Fibroblast of lung (primary cell): ENCODE data around the gene STXBP2. TPM values are rescaled to one million over a fixed set of nuclear protein-coding genes. Genes with fewer than 3 reads are reported as not detected.

ENCODE experiments used
- DNase-seq, 2 donors: peaks; one replicate each; pipeline versions ENCODE4 v3.0.0 to v3.0.0-alpha.2; 2010; ENCODE audit warnings: low read depth in 2 of 2
- H2AFZ ChIP-seq: 2 replicates; pipeline ENCODE4 v1.5.1; 2012; ENCODE audit warnings: low read length, control low read depth, inconsistent platforms
- H3K27ac ChIP-seq: 2 replicates; pipeline ENCODE4 v1.5.1; 2011; ENCODE audit warnings: low read length, control low read depth; ENCODE audit not compliant: insufficient read depth
- H3K27me3 ChIP-seq: 2 replicates; pipeline ENCODE4 v1.5.1; 2011; ENCODE audit warnings: mild to moderate bottlenecking, low read length; ENCODE audit not compliant: control insufficient read depth, insufficient read depth
- H3K36me3 ChIP-seq: 2 replicates; pipeline ENCODE4 v1.5.1; 2011; ENCODE audit warnings: low read length; ENCODE audit not compliant: control insufficient read depth, insufficient read depth
- H3K4me1 ChIP-seq: 2 replicates; pipeline ENCODE4 v1.5.1; 2011; ENCODE audit warnings: low read length; ENCODE audit not compliant: control insufficient read depth, insufficient read depth; ENCODE audit errors: extremely low read depth
- H3K4me2 ChIP-seq: 2 replicates; pipeline ENCODE4 v1.5.1; 2011; ENCODE audit warnings: low read length, control low read depth; ENCODE audit not compliant: insufficient read depth; ENCODE audit errors: extremely low read depth
- H3K4me3 ChIP-seq, 4 experiments: fragments of 200-600 bp in 1 of 4; sonication (generic) in 1 of 4; replicated peaks in 1 of 4; 2 replicates each; pipeline ENCODE4 v1.5.1; 2011 to 2016; ENCODE audit warnings: low read length in 4 of 4, low read depth in 3 of 4, mild to moderate bottlenecking in 3 of 4, control low read depth in 2 of 4, inconsistent platforms in 1 of 4, mixed read lengths in 1 of 4; ENCODE audit not compliant: insufficient read depth in 1 of 4; ENCODE audit errors: control extremely low read depth in 1 of 4
- H3K79me2 ChIP-seq: 2 replicates; pipeline ENCODE4 v1.5.1; 2012; ENCODE audit warnings: mild to moderate bottlenecking, low read length, inconsistent platforms; ENCODE audit not compliant: control insufficient read depth, insufficient read depth
- H3K9ac ChIP-seq: 2 replicates; pipeline ENCODE4 v1.5.1; 2011; ENCODE audit warnings: mild to moderate bottlenecking, low read length, control low read depth; ENCODE audit not compliant: insufficient read depth
- H3K9me3 ChIP-seq: 2 replicates; pipeline ENCODE4 v1.5.1; 2012; ENCODE audit warnings: low read depth, low read length; ENCODE audit not compliant: control insufficient read depth, insufficient read depth
- H4K20me1 ChIP-seq: 2 replicates; pipeline ENCODE4 v1.5.1; 2011; ENCODE audit warnings: low read length; ENCODE audit not compliant: control insufficient read depth, insufficient read depth; ENCODE audit errors: extremely low read depth
- CTCF ChIP-seq, 2 donors: IDR thresholded peaks in 1 of 2; conservative IDR thresholded peaks in 1 of 2; 1 replicate in 1 of 2; 2 replicates in 1 of 2; pipeline ENCODE4 v1.5.1; 2011 to 2012; ENCODE audit warnings: low read length in 2 of 2, control low read depth in 1 of 2, inconsistent platforms in 1 of 2, low read depth in 1 of 2, mild to moderate bottlenecking in 1 of 2
- EZH2 ChIP-seq: IDR thresholded peaks from 2 replicates; pipeline ENCODE4 v1.5.1; 2012; ENCODE audit warnings: low read length, control low read depth, mild to moderate bottlenecking; ENCODE audit errors: missing control alignments
- polyA plus RNA-seq, 2 donors: library from polyadenylated mRNA; depleted of rRNA in 1 of 2; stranded (reverse) in 1 of 2; unstranded in 1 of 2; fragments of >200 nt; gene quantifications; 2 replicates each; pipeline ENCODE4 v1.2.1, GENCODE V29; 2011 to 2012; ENCODE audit warnings: missing spikeins in 1 of 2
- total RNA-seq: library from RNA; depleted of rRNA; stranded (reverse); fragments of >200 nt; gene quantifications from 2 replicates; pipeline ENCODE4 v1.2.1, GENCODE V29; 2014

The STXBP2 gene
- total and polyA plus RNA-seq, 2 donors (not counting 1 experiment from before 2014, with no cell fraction given), result 4.6 TPM

GRCh38 chr19:7665076-7665475 is 28.2 kb downstream of the STXBP2 start:
- H3K4me2 ChIP-seq, result no peak overlapping the region
- no peaks in the 10 kb centered on the region for H3K36me3 ChIP-seq
- no peaks in the 10 kb centered on the region for H3K27me3 ChIP-seq
- no peak overlapping the region for H3K27ac ChIP-seq
- no peaks in the 10 kb centered on the region for H3K79me2 ChIP-seq
- no peaks in the 10 kb centered on the region for H3K9me3 ChIP-seq
- TF ChIP-seq EZH2 (no peak), CTCF (conservative IDR thresholded peaks at IDR 0.05 in 1 of 2, IDR thresholded peaks at IDR 0.05 in 1 of 2; ENCODE audit: low read depth in 1 of 2, low read length in 2 of 2) (no peak)
- H3K9ac ChIP-seq, result no peak overlapping the region
- no peak overlapping the region for H3K4me3 ChIP-seq
- no peaks in the 10 kb centered on the region for H3K4me1 ChIP-seq
- H2AFZ ChIP-seq, result no peak overlapping the region
- no peaks in the 10 kb centered on the region for H4K20me1 ChIP-seq
- DNase-seq, result peak in 1 of 2 donors; percentile 84

- H3K4me2 ChIP-seq, result no peak within 1 kb of the TSS
- no peaks in the 10 kb centered on the region for H3K36me3 ChIP-seq
- DNase-seq, result no peak
- H3K27ac ChIP-seq, result no peak within 1 kb of the TSS
- TF ChIP-seq EZH2 (no peak), CTCF (conservative IDR thresholded peaks at IDR 0.05 in 1 of 2, IDR thresholded peaks at IDR 0.05 in 1 of 2; ENCODE audit: low read depth in 1 of 2, low read length in 2 of 2) (no peak)
- no peak within 1 kb of the TSS for H2AFZ ChIP-seq
- H3K4me1 ChIP-seq, result no peaks in the 10 kb centered on the region
- H3K9me3 ChIP-seq, result no peaks in the 10 kb centered on the region
- no peaks in the 10 kb centered on the region for H3K27me3 ChIP-seq
- H3K79me2 ChIP-seq, result no peaks in the 10 kb centered on the region
- H3K9ac ChIP-seq, result no peak within 1 kb of the TSS
- no peaks in the 10 kb centered on the region for H4K20me1 ChIP-seq
- no peak within 1 kb of the TSS for H3K4me3 ChIP-seq
Measured at GRCh38 chr19:7668842-7669241, 31.9 kb downstream of the STXBP2 start, which contains the start of gene RETN. TSS of gene RETN (plus strand) at chr19:7669049. CDS start at chr19:7669327, 278 bp downstream.

- no peak overlapping the region for H3K4me2 ChIP-seq
- no peaks in the 10 kb centered on the region for H4K20me1 ChIP-seq
- no peak for TF ChIP-seq CTCF (conservative IDR thresholded peaks at IDR 0.05 in 1 of 2, IDR thresholded peaks at IDR 0.05 in 1 of 2; ENCODE audit: low read depth in 1 of 2, low read length in 2 of 2)
- no peak for TF ChIP-seq EZH2
- H3K36me3 ChIP-seq, result no peaks in the 10 kb centered on the region
- H2AFZ ChIP-seq, result no peak overlapping the region
- no peaks in the 10 kb centered on the region for H3K79me2 ChIP-seq
- DNase-seq, result no peak
- no peak overlapping the region for H3K9ac ChIP-seq
- no peaks in the 10 kb centered on the region for H3K4me1 ChIP-seq
- no peaks in the 10 kb centered on the region for H3K27me3 ChIP-seq
- no peak overlapping the region for H3K4me3 ChIP-seq
- no peak overlapping the region for H3K27ac ChIP-seq
- no peaks in the 10 kb centered on the region for H3K9me3 ChIP-seq
Measured at GRCh38 chr19:7669641-7670040, 32.7 kb downstream of the STXBP2 start.
